Heart left ventricle (tissue), 13 donors: ENCODE measurements around the gene KCNMA1.

ENCODE experiments used
- CTCF ChIP-seq, 12 donors: fragments of 200-600 bp; sonication (generic) in 4 of 12; IDR thresholded peaks; one replicate each; pipeline versions ENCODE4 v1.5.0 to v1.8.0; 2018 to 2022; ENCODE audit warnings: antibody characterized with exemption in 12 of 12, mild to moderate bottlenecking in 5 of 12
- POLR2A ChIP-seq, 2 donors: fragments of 450-650 bp; IDR thresholded peaks; one replicate each; pipeline ENCODE4 v1.6.1; 2017; ENCODE audit warnings: antibody characterized with exemption in 2 of 2, mild to moderate bottlenecking in 2 of 2, moderate library complexity in 2 of 2
- donor health status: ischemic (EF 13 %, LVEDD 7.1; RV severe dilation, severe dysfunction).
- donor health status: DM: no; HTN: yes; CAD: no.
- donor health status: DM: no; HTN: no; CAD: no.
- donor health status: ischemic (EF 25% LVEDD 6.9; RV normal size, moderate dysfunction).
- donor health status: ischemic (EF 25% LVEDD 5.7; RV mildly dilated, moderate dysfunction).
- donor health status: ischemic (EF 35%, LVEDD 5.7; RV mildly dilated, moderate dysfunction).
- donor health status: nonischemic (EF 11% LVEDD 7.7; RV severe dilation, severe dysfunction).
- donor health status: DM: yes; HTN: yes; CAD: no.
- donor health status: PGD.
- donor health status: ischemic (EF 29% LVEDD 5.4; RV normal size, mild dysfunction).
- donor health status: nonischemic (EF 23%, LVEDD 6.1; RV moderate dilation, normal function).

GRCh38 chr10:77325233-77325537, 312.4 kb downstream of the KCNMA1 start:
- TF ChIP-seq POLR2A (IDR thresholded peaks at IDR 0.05) (no peak), CTCF (IDR thresholded peaks at IDR 0.05) (no peak)
